NT2/D1 (cell line): ENCODE results near the gene ALB.

ENCODE experiments used
- SUZ12 ChIP-seq: IDR thresholded peaks from 2 replicates; pipeline ENCODE4 v1.6.1; 2011; ENCODE audit not compliant: insufficient read length, insufficient read depth; ENCODE audit errors: extremely low read depth
- YY1 ChIP-seq: IDR thresholded peaks from 2 replicates; pipeline ENCODE4 v1.6.1; 2011; ENCODE audit not compliant: insufficient read length, insufficient read depth
- ZNF274 ChIP-seq: IDR thresholded peaks from 2 replicates; pipeline ENCODE4 v1.6.1; 2011; ENCODE audit warnings: mild to moderate bottlenecking, low read depth, low read length

GRCh38 chr4:73413294-73413755 is 9.2 kb downstream of the ALB start:
- TF ChIP-seq YY1 (no peak), ZNF274 (no peak), SUZ12 (no peak)
